Femur (tissue), 1 donor: ENCODE measurements around the gene ASH1L.
"Not testable (repeated sequence)": the region's sequence is repeated elsewhere in the genome, so short reads cannot be mapped to it uniquely, and the experiment has no call there.

Experiments
- DNase-seq: peaks from one replicate; pipeline ENCODE4 v3.0.0-alpha.2; 2017

Gene ASH1L

DNA sequence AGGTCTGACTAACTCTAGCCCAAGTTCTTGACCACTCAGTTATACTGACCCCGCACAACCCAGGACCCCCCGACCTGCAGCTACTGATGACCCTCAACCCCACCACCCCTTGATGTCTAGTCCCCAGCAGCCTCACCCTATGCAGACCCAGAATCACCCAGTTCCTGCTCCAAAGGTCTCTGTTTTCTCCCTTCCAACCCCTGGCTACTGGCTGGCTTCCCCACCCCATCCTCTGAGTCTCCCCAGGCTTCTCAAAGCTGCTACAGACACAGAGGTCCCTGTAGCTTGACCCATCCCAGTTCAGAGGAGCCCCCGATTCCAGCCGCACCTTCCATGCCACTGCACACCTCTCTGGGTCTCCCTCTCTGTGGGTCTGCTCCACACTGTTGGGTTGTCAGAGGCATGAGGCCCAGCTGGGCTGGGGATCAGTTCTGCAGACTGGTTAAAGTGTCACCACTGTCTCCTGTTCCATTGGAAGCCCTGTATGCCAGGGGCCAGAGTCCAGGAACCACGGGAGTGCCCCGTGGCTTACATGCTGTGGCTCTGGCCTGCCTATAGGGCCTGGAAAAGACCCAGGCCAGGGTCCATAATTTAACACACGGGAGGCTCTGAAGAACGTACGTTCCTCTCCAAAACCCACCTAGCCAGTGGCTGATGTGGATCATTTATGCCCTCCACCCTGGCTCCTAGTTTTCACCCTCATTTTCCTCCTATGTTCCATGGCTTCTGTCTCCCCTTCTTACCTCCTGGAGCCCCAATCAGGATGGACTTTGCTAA, 261.9 kb downstream of the ASH1L start:
- DNase-seq: no peak

DNA sequence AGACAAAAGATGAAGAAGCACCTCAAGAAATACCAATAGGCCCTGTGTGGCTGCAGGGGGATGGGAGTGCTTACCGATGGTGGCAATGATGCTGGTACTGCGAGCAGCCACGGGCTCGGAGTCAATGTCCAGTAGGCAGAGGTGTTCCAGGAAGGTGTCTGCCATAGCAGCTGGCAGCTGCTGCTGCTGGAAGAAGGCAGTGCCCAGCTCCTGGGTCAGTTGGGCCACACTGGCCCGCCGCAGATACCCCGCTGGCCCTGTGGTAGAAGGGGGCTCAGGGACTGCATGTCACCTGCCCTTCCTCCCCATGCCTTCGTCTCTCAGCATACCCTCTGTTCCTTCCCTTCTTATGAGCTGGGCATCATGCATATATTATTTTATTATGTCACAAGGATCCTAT, 262.6 kb downstream of the ASH1L start:
- DNase-seq: no peak

DNA sequence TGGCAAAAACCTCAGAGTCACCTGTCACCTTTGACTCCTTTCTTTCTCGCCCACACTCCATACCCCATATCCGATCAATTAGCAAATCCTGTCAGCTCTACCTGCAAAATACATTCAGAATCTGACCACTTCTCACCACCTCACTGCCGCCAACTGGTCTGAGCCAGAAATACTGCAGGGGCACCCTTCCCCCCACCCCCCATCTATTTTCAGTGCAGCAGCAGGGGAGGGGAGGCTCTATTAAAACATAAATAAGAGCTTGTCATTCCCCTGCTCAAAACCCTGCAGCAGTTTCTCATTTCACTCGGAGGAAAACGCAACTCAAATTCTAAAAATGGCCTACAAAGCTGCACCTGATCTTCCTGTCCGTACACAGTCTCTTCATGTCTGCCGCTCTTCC, 265.2 kb downstream of the ASH1L start:
- DNase-seq: no peak

DNA sequence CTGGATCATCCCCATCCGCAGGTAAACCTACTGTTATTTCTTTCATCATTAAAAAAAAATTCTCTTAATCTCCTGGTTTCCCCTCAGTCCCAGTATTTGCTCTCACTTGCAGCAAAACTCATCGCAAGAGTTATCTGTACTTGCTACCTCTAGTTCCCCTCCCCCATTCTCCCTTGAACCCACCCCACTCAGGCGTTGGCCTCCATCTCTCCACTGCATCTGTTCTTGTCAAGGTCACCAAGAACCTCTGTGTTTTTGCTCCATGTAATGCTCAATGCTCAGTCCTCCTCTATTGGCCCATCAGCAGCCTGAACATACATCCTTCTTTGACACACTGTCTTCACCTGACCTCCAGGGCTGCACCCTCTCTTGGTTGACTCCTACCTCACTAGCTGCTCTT, 265.9 kb downstream of the ASH1L start:
- no peak for DNase-seq

DNA sequence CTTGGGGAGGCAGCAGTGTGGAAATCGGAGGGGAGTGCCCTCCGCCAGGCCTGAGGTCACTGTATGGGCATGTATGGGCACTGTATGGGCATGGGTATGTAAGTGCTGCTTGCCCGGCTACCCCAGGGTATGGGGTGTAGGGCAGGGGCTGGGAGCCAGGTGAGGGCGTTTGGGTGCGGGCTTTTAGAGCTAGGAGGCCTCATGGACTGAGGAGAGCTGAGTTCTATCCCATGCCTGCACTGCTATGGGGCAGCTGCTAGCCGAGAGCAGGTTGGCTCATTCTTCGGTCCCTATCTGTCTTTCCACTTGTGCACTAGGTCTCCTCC, 266.7 kb downstream of the ASH1L start:
- DNase-seq: no peak

- DNase-seq: no peak
Observed at GRCh38 chr1:155295183-155295941, 267.2 kb downstream of the ASH1L start.

- no peak for DNase-seq
Observed at GRCh38 chr1:155294520-155295182, 268.0 kb downstream of the ASH1L start.

GRCh38 chr1:155293086-155293749, 269.4 kb downstream of the ASH1L start:
- no peak for DNase-seq

- DNase-seq: not testable (repeated sequence)
Observed at GRCh38 chr1:155291006-155291405, 271.6 kb downstream of the ASH1L start.

GRCh38 chr1:155287987-155288543, 274.5 kb downstream of the ASH1L start:
- DNase-seq: no peak

DNA sequence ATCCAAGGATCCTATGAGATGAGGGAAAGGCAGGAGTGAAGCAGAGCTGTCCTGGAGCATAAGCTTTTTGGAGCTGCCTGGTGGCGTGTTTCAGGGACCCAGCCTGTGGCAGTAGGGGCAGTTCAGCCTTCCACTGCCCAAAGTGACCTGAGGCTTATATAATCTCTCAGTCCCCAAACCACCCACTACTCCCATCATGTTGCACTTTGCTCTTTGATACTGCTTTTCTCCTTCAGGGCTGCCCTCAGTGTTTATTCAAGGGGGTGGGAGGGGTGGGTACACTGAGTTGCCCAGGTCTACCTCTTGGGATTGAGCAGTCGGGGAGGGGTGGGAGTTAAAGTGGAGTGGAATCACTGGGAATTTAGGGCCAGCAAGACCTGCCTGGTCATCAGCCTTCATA, 276.1 kb downstream of the ASH1L start:
- DNase-seq: no peak

DNA sequence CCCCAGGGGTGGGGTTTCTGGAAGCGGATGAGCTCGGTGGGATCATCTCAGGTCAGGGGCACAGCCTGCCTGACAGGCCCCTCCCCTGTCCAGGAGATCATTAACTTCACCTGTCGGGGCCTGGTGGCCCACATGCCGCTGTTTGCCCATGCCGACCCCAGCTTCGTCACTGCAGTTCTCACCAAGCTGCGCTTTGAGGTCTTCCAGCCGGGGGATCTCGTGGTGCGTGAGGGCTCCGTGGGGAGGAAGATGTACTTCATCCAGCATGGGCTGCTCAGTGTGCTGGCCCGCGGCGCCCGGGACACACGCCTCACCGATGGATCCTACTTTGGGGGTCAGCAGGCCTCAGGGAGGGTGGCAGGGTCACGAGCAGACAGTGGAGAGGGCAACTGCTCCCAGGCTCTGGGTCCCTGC, 277.0 kb downstream of the ASH1L start:
- no peak for DNase-seq
